PFSK-1 (cell line): Measurements from ENCODE around the gene WSB1.

Experiments used
- FOXP2 ChIP-seq: optimal IDR thresholded peaks from 2 replicates; pipeline ENCODE3; 2011; ENCODE audit warnings: borderline replicate concordance, control low read depth, inconsistent platforms; ENCODE audit not compliant: insufficient read depth; ENCODE audit errors: extremely low read length, extremely low read depth
- POLR2AphosphoS5 ChIP-seq: IDR thresholded peaks from 2 replicates; pipeline ENCODE4 v1.6.1; 2012; ENCODE audit warnings: low read depth, mild to moderate bottlenecking, control low read depth, low read length, moderate library complexity
- SIN3A ChIP-seq: IDR thresholded peaks from 2 replicates; pipeline ENCODE4 v1.6.1; 2012; ENCODE audit warnings: mild to moderate bottlenecking, low read length, moderate library complexity, borderline replicate concordance; ENCODE audit not compliant: insufficient read depth
- TAF1 ChIP-seq: IDR thresholded peaks from 2 replicates; pipeline ENCODE4 v1.6.1; 2012; ENCODE audit warnings: low read length, control low read depth, borderline replicate concordance; ENCODE audit not compliant: insufficient read depth
- TF ChIP-seq, protein P1 (sequence below), 2 experiments: IDR thresholded peaks; 2 replicates each; pipeline versions ENCODE4 v1.6.1 to v1.8.0; 2011 to 2012; ENCODE audit warnings: low read depth in 2 of 2, low read length in 2 of 2, control low read depth in 1 of 2, inconsistent platforms in 1 of 2, mild to moderate bottlenecking in 1 of 2, moderate library complexity in 1 of 2; ENCODE audit not compliant: insufficient read depth in 1 of 2

WSB1 gene

DNA sequence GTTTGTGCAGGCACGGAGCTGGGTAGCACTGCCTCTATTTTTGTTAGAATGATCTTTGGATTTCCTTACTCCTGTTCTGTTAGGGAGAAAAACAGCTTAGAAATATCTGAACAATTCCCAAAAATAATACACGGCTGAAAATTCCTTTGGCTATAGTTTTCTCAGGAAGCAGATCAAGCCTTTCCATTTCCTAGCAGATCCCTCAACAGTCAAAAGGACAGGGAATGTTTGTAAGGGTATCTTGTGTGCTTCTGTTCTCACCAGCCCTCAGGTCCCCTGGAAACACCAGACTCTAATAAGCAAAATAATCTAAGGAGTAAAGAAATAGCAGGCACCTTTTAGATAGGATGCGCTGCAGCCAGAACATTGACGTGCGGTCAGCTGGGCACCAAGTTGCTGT is 30.5 kb upstream of the WSB1 start:
- TF ChIP-seq TAF1 (no peak), FOXP2 (no peak), SIN3A (no peak), POLR2AphosphoS5 (no peak)
- TF ChIP-seq, protein P1, sequence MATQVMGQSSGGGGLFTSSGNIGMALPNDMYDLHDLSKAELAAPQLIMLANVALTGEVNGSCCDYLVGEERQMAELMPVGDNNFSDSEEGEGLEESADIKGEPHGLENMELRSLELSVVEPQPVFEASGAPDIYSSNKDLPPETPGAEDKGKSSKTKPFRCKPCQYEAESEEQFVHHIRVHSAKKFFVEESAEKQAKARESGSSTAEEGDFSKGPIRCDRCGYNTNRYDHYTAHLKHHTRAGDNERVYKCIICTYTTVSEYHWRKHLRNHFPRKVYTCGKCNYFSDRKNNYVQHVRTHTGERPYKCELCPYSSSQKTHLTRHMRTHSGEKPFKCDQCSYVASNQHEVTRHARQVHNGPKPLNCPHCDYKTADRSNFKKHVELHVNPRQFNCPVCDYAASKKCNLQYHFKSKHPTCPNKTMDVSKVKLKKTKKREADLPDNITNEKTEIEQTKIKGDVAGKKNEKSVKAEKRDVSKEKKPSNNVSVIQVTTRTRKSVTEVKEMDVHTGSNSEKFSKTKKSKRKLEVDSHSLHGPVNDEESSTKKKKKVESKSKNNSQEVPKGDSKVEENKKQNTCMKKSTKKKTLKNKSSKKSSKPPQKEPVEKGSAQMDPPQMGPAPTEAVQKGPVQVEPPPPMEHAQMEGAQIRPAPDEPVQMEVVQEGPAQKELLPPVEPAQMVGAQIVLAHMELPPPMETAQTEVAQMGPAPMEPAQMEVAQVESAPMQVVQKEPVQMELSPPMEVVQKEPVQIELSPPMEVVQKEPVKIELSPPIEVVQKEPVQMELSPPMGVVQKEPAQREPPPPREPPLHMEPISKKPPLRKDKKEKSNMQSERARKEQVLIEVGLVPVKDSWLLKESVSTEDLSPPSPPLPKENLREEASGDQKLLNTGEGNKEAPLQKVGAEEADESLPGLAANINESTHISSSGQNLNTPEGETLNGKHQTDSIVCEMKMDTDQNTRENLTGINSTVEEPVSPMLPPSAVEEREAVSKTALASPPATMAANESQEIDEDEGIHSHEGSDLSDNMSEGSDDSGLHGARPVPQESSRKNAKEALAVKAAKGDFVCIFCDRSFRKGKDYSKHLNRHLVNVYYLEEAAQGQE (IDR thresholded peaks at IDR 0.05; ENCODE audit: insufficient read depth in 1 of 2, low read depth in 2 of 2, low read length in 2 of 2): no peak

DNA sequence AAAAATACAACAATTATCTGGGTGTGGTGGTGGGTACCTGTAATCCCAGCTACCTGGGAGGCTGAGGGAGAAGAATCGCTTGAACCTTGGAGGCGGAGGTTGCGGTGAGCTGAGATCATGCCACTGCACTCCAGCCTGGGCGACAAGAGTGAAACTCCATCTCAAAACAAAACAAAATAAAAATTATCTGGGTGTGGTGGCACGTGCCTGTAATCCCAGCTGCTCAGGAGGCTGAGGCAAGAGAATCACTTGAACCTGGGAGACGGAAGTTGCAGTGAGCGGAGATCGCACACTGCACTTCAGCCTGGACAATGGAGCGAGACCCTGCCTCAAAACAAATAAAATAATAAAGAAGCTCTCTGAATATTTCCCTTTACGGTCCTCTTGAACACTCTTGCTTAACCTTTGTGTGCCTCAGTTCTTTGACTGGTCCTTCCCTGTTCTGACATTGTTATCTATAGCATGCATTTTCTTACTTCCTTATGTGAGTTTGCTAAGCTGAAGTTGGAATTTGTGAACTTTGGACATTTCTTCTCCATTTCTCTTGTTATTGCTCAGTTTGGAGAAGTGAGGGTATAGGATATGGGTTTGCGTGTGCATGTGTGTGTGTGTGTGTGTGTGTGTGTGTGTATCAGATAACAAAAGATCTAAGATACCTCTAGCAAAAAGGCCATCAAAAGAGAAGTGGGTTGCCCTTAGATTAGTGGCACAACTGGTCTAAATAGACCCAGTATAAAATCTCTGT is 29.7 kb upstream of the WSB1 start:
- TF ChIP-seq TAF1 (no peak), FOXP2 (no peak), SIN3A (no peak)
- TF ChIP-seq, protein P1 (IDR thresholded peaks at IDR 0.05; ENCODE audit: insufficient read depth in 1 of 2, low read depth in 2 of 2, low read length in 2 of 2): no peak

DNA sequence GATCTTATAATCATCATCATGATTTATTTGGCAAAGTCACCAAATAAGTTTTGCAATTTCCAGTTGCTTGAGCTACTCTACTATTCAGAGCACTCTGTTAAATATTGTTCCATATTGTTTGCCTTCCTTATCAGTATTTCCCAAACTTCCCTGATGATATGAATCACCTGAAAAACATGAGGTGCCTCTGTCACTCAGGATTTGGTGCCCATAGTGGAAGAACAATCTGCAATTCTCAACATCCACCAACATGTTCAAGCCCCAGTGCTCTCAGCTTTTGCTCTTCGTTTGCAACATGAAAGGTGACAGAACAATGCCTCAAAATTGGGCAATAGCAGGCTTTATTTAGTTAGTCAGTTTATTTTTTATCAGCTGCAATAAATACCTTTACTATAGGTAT is 28.6 kb upstream of the WSB1 start:
- TF ChIP-seq, protein P1 (IDR thresholded peaks at IDR 0.05; ENCODE audit: insufficient read depth in 1 of 2, low read depth in 2 of 2, low read length in 2 of 2): no peak
- TF ChIP-seq TAF1: no peak
- TF ChIP-seq FOXP2: no peak
- no peak for TF ChIP-seq SIN3A
- no peak for TF ChIP-seq POLR2AphosphoS5

DNA sequence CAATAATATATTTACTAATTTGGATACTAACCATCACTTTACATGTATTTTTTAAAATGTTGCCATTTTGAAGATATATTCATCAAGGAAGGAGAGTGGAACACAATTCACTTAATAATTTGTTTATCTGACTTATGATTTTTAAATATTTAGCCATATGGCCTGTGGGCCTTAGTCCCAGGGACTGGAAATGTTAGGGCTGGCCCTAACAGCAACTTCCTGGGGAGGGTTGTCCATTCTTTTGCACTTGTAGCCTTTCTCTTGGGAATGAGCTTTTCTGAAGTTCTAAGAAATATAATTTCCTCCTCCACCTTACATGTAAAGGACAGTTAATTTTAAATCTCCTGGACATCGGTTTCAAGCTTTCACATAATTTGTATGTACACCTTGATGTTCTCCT is 27.7 kb upstream of the WSB1 start:
- TF ChIP-seq POLR2AphosphoS5 (no peak), SIN3A (no peak), TAF1 (no peak), FOXP2 (no peak)
- TF ChIP-seq, protein P1 (IDR thresholded peaks at IDR 0.05; ENCODE audit: insufficient read depth in 1 of 2, low read depth in 2 of 2, low read length in 2 of 2): no peak
